CD4-positive, alpha-beta T cell treated with Interleukin-1 beta for 1 hour (primary cell): ENCODE data around the gene BRAT1.
"Not testable (repeated sequence)": the region's sequence is repeated elsewhere in the genome, so short reads cannot be mapped to it uniquely, and the experiment has no call there.

Source experiments
- DNase-seq, 2 donors: peaks; one replicate each; pipeline ENCODE4 v3.0.0-alpha.2; 2020 to 2022

BRAT1 gene

DNA sequence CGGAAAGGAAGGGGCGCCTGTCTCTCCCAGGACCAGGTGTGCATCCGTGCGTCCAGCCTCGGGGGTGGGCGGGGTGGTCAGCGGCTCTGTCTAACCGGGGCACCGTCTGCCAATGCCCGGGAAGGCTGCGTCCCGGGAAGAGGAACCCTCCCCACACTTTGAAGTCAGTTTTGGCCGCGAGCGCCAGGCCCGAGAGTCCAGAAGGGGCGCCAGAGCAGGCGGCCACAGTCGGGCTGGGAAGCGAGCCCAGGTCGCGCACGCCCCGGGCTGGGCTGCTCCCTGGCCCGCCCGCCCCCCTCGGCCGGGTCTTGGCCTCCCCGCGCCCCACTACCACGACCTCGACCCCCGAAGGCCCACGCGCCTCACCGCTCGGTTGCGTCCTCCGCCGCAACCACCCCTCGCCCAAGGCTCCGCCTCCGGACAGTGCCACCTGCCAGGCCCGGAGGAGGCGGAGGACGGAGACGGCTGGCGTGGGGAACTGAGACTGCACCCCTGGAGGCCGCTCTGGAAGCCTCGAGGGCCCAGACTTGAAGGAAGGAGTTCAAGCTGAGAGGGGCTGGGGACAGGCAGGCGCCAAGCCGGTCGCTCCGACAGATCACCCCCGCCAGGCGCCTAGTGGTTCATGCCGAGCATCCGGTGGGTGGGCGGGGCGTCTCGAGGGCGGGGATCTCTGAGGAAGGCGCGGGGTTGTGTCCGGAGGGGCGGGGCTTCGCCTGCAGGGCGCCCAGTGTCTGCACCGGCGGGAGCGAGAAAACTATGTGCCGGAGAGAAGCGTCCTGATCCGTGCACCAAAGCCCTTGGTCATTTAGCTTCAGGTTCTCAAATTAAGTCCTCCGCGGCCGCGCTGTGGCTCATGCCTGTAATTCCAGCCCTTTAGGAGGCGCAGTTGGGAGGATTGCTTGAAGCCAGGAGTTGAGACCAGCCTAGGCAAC is at the start of gene BRAT1:
Gene BRAT1, minus strand, starts transcription at position 404 of the 932 bp plus-strand sequence. CDS start 1,093 bp downstream, outside the sequence.
- peak; percentile 93 to 94 for DNase-seq

DNA sequence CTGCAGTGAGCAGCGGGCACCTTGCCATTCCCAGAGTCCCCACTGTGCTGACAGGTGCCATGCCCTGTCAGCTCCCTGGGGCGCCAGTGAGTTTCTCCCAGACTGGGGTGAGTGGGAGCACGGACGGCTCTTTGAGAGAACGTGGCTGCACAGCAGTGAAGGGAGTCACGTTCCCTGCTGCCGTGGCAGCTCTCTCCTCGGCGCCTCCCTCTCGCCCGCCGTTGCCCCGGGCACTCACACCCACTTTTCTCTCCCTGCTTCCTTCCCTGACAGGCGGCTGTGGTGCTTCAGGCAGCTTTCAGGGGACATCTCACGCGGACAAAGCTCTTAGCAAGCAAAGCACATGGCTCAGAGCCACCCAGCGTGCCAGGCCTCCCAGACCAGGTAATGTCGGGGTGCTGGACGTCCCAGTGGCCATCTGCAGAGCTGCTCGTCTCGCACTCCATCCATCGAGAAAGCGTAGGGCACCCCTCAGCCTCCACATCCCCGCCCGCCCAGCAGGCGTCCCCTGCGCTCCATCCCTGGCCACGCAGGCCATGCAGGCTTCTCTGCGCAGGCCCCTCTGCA is 49.4 kb upstream of the BRAT1 start:
- DNase-seq, result no peak

DNA sequence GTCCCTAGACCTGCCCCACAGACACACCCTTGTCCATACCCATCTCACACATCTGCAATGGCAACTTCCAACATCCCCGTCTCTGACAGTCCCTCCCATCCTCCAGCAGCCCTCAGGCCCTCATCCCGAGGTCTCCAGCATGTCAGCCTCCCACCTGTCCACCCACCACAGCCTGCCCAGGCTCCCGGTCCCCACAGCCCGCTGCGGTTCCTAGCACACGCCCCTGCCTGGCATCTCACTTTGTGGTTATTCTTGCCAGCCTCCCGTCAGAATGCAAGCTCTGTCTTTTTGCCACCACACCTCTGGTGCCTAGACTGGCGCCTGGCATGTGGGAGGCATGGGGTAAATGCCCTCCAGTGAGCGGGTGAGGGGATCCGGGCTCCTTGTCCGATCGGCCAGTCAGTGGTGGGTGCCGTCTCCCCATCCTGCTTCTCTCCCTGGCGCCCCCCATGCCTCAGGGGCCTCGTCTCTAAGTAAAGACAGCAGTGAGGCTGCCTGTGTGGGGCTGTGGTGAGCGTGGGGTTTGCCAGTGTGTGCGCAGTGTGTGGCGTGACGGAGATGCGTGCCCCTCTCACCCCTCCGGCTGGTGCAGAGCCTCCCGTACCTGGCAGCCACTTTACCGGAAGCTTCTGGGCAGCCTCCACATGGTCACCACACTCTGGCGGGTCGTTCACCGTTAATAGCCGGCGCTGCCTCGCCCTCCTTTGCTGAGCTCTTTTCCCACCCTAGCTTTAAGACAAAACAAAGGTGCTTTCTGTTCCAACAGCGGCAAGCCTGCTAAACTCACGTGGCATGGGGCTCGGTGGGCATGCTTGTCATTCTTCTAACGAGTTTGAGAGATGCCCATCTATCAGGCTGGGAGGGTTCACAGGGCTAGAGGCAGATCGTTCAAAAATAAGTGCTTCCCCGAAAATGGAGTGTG is 48.0 kb upstream of the BRAT1 start:
- no peak for DNase-seq

DNA sequence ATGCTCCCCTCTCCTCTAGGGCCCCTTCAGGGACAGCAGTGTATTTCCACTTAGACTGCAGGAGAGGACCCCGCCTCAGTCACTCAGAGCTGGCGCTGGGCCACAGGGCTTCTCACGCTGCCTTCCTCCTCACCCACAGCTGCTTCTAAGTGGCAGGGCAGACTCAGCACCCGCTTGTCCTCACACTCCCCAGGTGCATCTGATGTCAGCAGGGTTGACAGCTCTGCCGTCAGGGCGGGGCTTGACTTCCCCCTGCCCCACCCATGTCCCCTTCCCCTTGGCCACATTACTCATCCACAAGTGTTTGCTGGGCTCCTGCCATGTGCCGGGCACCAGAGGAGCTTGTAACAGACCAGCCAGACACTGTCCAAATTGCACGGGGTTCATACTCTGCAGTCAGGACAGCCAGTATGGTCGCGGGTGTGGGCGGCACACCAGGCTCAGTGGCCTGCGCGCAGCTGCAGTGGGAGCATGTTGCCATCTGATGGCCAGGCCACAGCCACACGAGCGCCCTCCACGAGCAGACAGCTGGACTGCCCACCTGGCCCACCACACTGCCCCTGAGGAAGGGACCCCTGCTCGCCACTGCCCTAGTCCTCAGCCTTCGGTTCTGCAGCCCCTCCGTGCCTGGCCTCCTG is 47.2 kb upstream of the BRAT1 start:
- peak in 1 of 2 donors; percentile 41 for DNase-seq

DNA sequence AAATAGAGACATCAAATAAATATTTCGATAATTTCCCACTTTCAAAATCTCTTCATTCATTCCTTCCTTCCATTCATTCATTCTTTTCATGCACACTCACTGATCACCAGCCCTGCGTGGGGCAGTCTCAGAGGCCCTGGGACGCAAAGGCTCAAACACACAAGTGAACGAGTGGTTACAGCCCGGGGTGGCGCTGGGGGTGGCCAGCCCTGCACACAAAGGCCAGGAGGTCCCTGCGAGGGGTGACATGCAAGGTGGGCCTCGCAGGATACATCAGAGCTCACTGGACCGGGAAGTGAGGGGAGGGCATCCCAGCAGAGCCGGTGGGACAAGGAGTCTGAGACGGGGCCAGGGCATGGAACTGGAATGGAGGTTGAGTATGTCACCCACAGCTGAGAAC is 46.6 kb upstream of the BRAT1 start:
- no peak for DNase-seq

DNA sequence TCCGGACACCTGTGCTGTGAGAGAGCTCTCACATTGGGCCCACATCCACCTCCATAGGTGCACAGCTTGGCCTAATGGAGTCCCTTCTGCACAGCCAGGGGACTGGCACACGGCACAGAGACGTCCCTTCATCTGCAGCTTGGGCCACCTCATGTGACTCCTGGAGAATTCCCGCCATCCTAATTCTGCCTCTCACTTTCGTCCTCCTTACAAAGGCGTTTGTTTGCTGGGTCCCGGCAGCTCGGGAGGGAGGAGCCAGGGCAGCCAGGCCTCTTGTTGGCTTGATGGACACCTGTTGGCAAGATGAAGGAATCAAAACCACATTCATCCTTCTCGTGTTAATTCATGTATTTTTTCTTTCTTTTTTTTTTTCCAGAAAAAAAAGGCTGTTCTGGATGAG is 45.7 kb upstream of the BRAT1 start:
- DNase-seq, result no peak

DNA sequence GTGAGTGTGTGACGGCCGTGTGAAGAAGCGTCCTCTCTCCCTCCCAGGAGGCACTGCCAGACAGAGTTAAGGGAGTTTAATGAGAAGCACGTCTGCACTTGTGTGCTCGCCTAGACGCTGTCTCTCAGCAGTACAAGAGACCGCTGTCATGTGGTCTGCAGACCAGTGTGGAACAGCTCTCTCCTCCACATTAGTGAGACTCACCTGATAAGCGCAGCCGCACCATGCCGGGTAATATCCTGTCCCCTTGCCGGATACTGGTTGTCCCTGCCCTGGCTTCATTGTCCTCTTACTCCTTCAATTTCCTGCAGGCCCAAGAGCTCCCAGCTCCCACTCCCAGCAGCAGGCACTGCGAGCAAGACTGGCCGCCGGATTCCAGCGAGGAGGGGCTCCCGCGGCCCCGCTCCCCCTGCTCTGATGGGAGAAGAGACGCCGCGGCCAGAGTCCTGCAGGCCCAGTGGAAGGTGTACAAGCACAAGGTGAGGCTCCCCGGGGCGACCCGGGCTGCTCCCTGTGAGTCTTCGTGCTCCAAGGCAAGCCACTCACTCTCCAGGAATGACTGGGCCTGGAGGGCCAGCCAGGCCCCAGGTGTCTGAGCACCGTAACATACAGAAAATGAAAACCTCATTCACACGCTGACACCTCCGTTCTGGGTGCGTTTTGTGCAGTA is 43.0 kb upstream of the BRAT1 start:
- DNase-seq, result no peak

DNA sequence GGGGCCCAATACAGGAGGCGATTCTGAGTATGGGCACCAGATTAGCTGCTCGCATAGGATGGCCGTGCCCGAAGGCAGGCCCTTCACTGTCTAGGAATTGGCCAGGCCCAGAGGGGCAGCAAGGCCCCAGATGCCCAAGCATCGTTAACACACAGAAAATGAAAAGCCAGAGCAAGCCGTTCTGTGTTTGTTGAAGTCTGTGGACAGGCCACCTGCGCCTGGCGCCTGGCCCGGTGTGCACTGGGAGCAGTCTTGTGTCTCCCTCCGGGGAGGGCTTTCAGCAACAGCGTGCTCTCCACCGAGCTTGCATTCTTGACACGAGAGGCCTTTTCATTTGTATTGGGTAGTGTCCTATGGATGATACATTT is 41.9 kb upstream of the BRAT1 start:
- DNase-seq, result no peak

DNA sequence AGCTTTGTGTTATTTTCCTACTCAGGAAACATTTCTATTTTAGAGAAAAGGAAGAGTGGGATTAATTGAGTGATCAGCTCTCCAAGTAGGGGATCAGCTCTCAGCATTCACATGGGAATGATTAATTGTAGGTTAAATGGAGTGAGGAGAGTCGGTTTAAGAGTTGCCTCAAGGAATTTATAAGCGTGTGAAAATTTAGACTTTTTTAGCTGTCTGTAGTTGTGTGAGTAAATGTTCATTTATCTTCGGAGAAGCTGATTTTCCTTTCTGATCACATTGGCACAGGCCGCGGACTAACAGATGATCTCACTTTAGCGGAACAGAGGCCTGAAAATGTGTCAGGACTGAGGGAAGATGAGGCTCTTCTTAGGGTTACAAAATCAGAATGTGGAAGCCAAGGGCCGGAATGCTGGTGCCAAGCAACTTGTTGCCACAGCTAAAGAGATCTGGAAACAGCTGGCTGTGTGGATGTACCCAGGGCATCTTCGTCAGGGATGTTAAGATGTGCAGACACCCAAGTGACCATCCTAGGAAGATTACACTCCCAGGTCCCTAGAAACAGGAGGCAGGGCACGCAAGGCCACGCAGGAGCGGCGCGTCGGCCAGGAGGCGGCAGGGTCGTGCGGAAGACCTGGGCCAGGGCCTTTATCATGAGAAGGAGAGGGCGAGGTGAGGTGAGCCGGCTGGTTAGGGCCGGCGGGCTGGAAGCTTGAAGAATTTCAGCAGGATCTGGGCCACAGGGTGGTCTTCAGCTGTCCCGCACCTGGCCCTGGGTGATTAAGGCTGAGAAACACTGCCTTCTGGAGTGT is 41.3 kb upstream of the BRAT1 start:
- DNase-seq, result no peak

DNA sequence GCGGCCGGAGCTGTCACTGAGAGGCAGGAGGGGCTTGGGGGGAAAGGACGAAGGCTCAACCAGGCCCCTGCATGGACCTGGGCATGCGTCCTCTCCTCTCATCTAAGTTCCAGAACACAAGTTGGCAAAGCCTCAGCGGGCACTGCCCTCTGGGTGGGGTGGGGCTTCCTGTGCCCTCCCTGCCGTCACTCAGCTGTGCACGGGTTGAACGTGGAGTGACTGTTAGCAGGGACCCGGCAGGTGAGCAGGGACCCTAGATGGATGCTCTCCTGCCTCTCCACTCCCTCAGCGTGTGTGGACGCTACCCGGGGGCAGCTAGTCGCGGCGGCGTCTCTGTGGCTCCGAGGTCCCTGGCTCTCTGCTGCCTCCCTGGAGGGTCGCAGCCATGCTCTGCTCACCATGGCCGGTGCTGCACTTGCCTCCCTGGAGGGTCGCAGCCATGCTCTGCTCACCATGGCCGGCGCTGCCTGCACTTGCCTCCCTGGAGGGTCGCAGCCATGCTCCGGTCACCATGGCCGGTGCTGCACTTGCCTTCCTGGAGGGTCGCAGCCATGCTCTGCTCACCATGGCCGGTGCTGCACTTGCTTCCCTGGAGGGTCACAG is 40.0 kb upstream of the BRAT1 start:
- DNase-seq, result no peak

DNA sequence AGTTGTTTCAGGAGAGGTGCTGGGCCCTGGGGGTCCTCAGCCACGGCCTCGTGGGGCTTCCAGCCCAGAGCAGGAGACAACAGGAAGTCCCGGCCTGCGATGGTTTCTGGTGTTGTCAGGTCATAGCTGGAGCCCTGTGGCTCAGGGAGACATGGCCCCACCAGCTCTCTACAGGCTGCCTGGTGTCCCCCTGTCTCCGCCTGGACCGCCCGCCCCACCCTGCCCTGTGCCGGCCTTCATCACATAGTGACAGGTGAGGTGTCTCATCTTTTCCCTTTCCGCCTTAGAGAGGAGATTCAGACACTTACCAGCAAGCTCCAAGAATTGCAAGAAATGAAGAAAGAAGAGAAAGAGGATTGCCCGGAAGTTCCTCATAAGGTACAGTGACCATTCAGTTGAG is 39.3 kb upstream of the BRAT1 start:
- DNase-seq, result no peak

DNA sequence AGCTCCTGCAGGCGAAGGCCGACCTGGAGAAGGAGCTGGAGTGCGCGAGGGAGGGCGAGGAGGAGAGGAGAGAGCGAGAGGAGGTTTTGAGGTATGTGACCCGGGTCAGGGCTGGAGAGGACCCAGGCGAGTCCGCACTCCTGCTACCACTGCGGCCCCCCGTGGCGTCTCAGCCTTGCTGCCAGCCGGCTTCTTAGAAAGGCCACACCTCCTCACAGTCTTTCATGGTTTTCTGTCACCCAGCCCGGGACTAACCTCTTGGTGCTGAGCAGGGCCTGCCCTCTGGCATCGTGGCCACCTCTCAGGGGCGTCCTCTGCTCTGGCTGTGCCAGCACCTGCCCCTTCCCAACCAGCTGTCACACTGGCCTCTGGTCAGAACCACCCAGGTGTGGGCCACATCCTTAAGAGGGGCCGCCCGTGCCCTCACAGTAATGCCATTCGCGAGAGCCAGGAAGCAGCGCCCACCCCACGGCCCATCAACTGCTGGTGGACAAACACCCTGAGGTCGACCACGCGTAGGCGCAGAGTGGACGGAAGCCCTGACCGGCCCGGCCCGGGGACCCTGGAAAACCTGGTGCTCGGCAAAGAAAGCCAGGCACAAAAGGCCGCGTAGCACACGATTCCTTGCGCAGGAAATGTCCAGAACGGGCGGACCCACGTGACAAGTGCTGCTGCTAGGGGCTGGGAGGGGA is 37.9 kb upstream of the BRAT1 start:
- no peak for DNase-seq

DNA sequence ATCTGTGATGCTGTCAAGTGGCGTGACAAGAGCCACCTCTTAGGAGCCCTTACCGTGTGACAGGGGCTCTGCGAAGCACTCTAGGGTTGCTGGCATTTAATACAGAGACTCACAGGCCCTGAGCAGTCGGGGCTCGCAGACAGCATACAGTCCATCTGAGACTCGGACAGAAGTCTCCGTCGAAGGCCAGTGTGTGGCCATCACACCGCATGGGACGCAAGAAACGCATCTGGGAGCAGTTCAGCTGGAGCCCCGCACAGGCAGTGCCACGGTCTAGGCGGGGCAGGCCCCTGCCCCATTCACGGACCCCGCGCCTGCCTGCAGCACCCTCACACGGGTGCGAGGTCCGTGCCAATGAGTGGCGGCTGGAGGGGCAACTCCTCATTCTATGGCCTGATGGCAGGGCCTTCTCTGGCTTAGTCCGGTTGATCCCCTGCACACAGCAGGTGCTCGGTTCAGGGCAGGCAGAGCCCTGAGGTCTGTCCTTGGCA is 37.1 kb upstream of the BRAT1 start:
- no peak for DNase-seq

DNA sequence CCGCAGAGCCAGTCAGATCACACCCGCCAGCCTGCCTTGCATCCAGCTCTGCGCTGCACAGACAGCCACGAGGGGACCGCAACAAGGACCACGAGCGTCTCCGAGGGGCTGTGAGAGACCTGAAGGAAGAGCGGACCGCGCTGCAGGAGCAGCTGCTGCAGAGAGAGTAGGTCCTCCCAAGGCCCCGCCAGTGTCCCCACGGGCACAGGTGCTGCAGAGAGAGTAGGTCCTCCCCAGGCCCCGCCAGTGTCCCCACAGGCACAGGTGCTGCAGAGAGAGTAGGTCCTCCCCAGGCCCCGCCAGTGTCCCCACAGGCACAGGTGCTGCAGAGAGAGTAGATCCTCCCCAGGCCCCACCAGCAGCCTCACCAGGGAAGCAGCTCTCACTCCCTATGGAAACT is 34.6 kb upstream of the BRAT1 start:
- DNase-seq, result not testable (repeated sequence)

DNA sequence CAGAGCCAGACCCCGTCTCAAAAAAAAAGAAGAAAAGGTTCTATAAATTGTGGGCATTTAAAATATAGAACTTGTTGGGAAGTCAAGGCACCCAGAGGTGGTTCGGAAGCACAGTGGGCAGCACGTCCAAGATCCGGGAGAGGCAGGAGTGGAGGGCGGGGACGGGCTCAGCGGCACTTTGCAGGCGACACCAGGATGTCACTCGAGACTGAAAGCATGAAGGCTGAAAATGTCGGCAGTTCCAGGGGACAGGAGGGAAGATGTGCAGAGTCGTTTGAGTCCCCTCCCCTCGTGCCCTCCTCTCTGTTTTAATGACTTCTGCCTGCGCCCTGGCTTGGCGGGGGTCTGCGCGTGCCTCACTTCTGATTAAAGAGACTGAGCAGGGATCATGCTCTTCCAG is 34.0 kb upstream of the BRAT1 start:
- no peak for DNase-seq

DNA sequence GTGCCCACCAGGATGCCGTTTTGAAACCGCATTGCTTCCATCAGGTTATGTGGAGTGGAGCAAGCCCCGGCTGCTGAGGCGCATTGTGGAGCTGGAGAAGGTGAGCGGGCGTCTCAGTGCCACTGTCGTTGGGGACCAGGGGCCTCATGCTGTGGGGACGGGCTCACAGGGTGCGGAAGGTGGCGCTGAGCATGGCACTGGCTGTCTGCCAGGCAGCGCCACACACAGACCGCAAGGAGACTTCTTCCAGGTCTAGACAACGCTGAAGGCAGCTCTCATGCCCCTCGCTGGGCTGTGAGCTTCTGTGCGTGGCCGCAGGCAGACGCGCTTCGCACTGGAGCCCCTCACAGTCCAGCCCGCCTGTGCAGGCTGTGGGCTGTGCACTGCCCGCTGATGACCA is 32.5 kb upstream of the BRAT1 start:
- no peak for DNase-seq

DNA sequence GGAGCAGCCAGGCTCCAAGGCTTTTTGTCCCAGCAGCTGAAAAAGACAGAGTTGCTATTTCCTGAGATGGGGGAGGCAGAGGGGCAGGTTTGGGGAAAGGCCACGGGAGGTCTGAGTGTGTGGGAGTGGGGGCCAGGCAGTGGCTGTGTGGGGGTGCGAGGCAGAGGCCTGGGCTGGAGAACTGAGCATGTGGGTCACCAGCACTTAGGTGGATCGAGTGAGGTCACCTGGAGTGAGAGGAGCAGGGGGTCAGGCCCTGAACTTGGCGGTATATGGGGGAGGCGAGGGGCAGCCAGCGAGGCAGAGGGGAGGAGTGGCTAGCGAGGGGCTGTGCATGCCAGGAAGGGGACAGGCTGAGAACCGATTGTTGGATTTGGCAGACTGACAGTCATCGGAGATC is 31.8 kb upstream of the BRAT1 start:
- no peak for DNase-seq

DNA sequence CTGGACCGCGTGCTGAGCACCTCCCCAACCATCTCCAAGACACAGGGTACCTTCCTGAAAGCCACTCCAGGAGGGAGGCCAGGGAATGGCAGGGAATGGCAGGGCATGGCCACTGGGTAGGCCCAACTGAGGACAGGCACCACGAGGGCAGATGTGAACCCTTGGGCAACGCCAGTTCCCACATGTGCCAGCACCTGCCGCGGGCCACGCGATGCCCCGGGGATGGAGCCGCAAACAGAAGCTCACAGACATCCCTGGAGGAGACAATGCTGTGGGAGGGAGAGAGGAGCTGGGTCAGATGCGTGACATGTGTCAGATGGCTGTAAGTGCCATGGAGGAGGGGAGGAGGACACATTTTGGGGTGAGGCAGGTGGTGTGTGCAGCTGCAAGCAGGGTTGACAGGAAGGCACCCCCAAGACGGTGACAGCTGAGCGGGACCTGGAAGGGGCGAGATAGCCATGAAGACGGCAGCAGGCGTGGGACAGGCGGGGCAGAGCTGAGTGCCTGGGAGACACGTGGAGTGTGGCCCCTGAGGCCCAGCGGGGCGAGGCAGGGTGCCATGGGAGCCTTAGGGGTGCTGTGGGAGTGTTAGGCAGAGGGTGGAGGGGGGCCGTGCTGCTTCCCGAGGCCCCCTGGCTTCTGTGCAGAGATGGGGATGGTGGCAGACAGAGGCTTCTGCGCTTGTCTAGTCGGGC is 31.1 kb upstream of the BRAT1 start:
- DNase-seq, result no peak

DNA sequence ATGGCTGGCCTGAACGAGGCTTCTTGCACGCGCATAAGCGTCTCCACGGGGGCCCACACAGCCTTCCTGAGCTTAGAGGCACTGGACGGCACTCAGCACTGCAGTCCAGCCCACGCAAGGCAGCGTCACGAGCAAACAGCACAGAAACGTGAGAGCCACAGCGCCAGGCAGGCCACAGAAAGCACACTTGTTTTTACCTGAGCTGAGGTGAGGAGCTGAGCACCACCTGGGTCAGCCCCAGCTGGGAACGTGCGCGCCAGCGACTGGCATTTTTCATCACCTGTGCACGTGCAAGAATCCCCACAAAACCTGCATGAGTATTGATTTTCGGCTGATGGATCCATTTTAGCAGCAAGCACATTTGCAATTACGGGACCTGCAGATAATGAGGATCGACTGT is 30.1 kb upstream of the BRAT1 start:
- DNase-seq, result no peak
